CD14-positive monocyte (primary cell): Measurements from ENCODE around the gene NME9. TPM values are rescaled to one million over a fixed set of nuclear protein-coding genes. Genes with fewer than 3 reads are reported as not detected.

Experiments
- DNase-seq, 3 donors: peaks; one replicate each; pipeline ENCODE4 v3.0.0-alpha.2; 2011 to 2022
- H2AFZ ChIP-seq: 2 replicates; pipeline ENCODE4 v1.6.0; 2012; ENCODE audit warnings: mild to moderate bottlenecking, low read depth, low read length, inconsistent platforms; ENCODE audit not compliant: insufficient read depth, poor library complexity, severe bottlenecking
- H3K27ac ChIP-seq, 2 donors: 1 replicate in 1 of 2; 2 replicates in 1 of 2; pipeline ENCODE4 v1.5.1; 2012 to 2013; ENCODE audit warnings: low read length in 2 of 2, control low read depth in 1 of 2, inconsistent platforms in 1 of 2, low read depth in 1 of 2, mild to moderate bottlenecking in 1 of 2
- H3K27me3 ChIP-seq, 2 donors: one replicate each; pipeline versions ENCODE4 v1.6.0 to v1.6.1; 2011 to 2013; ENCODE audit warnings: low read length in 2 of 2; ENCODE audit not compliant: control insufficient read depth in 2 of 2, insufficient read depth in 2 of 2
- H3K36me3 ChIP-seq, 2 donors: replicated peaks in 1 of 2; 1 replicate in 1 of 2; 2 replicates in 1 of 2; pipeline versions ENCODE4 v1.5.1 to v1.6.1; 2012 to 2013; ENCODE audit warnings: low read length in 2 of 2, control low read depth in 1 of 2, inconsistent platforms in 1 of 2, mild to moderate bottlenecking in 1 of 2; ENCODE audit not compliant: insufficient read depth in 2 of 2, control insufficient read depth in 1 of 2
- H3K4me1 ChIP-seq, 2 donors: 1 replicate in 1 of 2; 2 replicates in 1 of 2; pipeline versions ENCODE4 v1.5.1 to v1.6.1; 2012 to 2013; ENCODE audit warnings: low read length in 2 of 2, control low read depth in 1 of 2, inconsistent platforms in 1 of 2, mild to moderate bottlenecking in 1 of 2, moderate library complexity in 1 of 2; ENCODE audit not compliant: insufficient read depth in 2 of 2, control insufficient read depth in 1 of 2
- H3K4me2 ChIP-seq: replicated peaks from 2 replicates; pipeline ENCODE3; 2012; ENCODE audit warnings: low read length, moderate library complexity, mild to moderate bottlenecking; ENCODE audit not compliant: poor library complexity, severe bottlenecking; ENCODE audit errors: extremely low read depth
- H3K4me3 ChIP-seq, 3 experiments: fragments of 200-600 bp in 1 of 3; sonication (generic) in 1 of 3; replicated peaks in 1 of 3; 1 replicate in 2 of 3; 2 replicates in 1 of 3; pipeline ENCODE4 v1.5.1; 2011 to 2013; ENCODE audit warnings: low read length in 3 of 3, mild to moderate bottlenecking in 3 of 3, control low read depth in 2 of 3, low read depth in 2 of 3, inconsistent platforms in 1 of 3, moderate library complexity in 1 of 3
- H3K79me2 ChIP-seq: 2 replicates; pipeline ENCODE4 v1.6.0; 2012; ENCODE audit warnings: mild to moderate bottlenecking, control low read depth, inconsistent platforms, low read length, moderate library complexity; ENCODE audit not compliant: insufficient read depth
- H3K9ac ChIP-seq: 2 replicates; pipeline ENCODE4 v1.6.0; 2017; ENCODE audit warnings: low read length, mild to moderate bottlenecking; ENCODE audit not compliant: insufficient read depth, poor library complexity, severe bottlenecking
- H3K9me3 ChIP-seq, 2 donors: replicated peaks in 1 of 2; 1 replicate in 1 of 2; 2 replicates in 1 of 2; pipeline versions ENCODE4 v1.5.1 to v1.6.1; 2012 to 2013; ENCODE audit warnings: low read length in 2 of 2, control low read depth in 1 of 2; ENCODE audit not compliant: control insufficient read depth in 1 of 2, insufficient read depth in 1 of 2
- H4K20me1 ChIP-seq: 2 replicates; pipeline ENCODE4 v1.6.0; 2012; ENCODE audit warnings: mild to moderate bottlenecking, low read length, control low read depth, moderate library complexity; ENCODE audit not compliant: insufficient read depth
- H3K27ac Mint-ChIP-seq, 7 donors: one replicate each; pipeline ENCODE4 v1.8.0; 2020; ENCODE audit warnings: mild to moderate bottlenecking in 7 of 7, mixed read lengths in 7 of 7, moderate library complexity in 6 of 7, inconsistent platforms in 2 of 7
- H3K27me3 Mint-ChIP-seq, 3 donors: one replicate each; pipeline ENCODE4 v1.8.0; 2021 to 2022; ENCODE audit warnings: low read depth in 3 of 3, mild to moderate bottlenecking in 3 of 3, mixed read lengths in 3 of 3, moderate library complexity in 3 of 3, inconsistent platforms in 1 of 3
- H3K36me3 Mint-ChIP-seq, 2 donors: one replicate each; pipeline ENCODE4 v1.8.0; 2020; ENCODE audit warnings: mixed read lengths in 2 of 2, inconsistent platforms in 1 of 2, mild to moderate bottlenecking in 1 of 2
- H3K4me1 Mint-ChIP-seq: one replicate; pipeline ENCODE4 v1.8.0; 2020; ENCODE audit warnings: mild to moderate bottlenecking, mixed read lengths
- H3K4me3 Mint-ChIP-seq, 2 donors: one replicate each; pipeline ENCODE4 v1.8.0; 2020; ENCODE audit warnings: mild to moderate bottlenecking in 2 of 2, mixed read lengths in 2 of 2, moderate library complexity in 1 of 2
- H3K9me3 Mint-ChIP-seq, 7 donors: one replicate each; pipeline ENCODE4 v1.8.0; 2020 to 2022; ENCODE audit warnings: mixed read lengths in 7 of 7, mild to moderate bottlenecking in 6 of 7, moderate library complexity in 6 of 7, inconsistent platforms in 2 of 7
- WGBS: methylation state at CpG from one replicate; pipeline ENCODE4 v1.1.5; 2013; ENCODE audit warnings: missing lambda C conversion rate; ENCODE audit not compliant: insufficient coverage; 5-methylcytosine and 5-hydroxymethylcytosine counted together
- intact Hi-C, 2 donors: fragments of 100-400 bp; cut with micrococcal nuclease; formaldehyde crosslinking; loops; one replicate each; pipeline versions ENCODE4 v1.15.0 to v1.15.1; 2023
- polyA plus RNA-seq, 3 donors: library from polyadenylated mRNA; depleted of rRNA in 1 of 3; unstranded in 2 of 3; stranded (reverse) in 1 of 3; fragments of 300-500 nt in 2 of 3; fragments of >200 nt in 1 of 3; fragmentation: Illumina TruSeq in 2 of 3; gene quantifications; 1 replicate in 2 of 3; 2 replicates in 1 of 3; pipeline ENCODE4 v1.2.3, GENCODE V29; 2012 to 2021
- TF ChIP-seq, protein P1 (sequence below): fragments of 200-600 bp; IDR thresholded peaks from one replicate; pipeline ENCODE4 v1.8.0; 2022; ENCODE audit warnings: antibody characterized with exemption, mild to moderate bottlenecking

NME9 gene
- polyA plus RNA-seq, 3 donors, result 0.04 TPM; not detected in 2

DNA sequence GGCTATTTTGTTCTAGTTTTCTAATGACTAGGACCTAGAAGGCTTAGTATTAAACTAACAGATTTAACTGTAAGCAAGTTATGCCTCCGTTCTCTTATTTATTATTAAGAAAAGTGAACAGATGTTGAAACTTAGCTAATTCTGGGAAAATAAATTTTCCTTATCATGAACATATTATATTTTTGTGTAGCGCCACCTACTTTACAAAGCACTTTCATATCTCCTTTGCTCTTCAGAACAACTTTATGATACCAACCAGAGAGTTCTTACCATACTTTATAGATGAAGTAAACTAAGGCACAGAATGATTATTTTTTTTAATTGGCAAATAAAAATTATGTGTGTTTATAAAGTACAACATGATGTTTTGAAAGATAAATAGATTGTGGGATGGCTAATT lies 59.4 kb downstream of the NME9 start:
- H3K27ac Mint-ChIP-seq, result peak overlapping the region in 1 of 7 donors; percentile 1
- intact Hi-C loops, result no loop called here

DNA sequence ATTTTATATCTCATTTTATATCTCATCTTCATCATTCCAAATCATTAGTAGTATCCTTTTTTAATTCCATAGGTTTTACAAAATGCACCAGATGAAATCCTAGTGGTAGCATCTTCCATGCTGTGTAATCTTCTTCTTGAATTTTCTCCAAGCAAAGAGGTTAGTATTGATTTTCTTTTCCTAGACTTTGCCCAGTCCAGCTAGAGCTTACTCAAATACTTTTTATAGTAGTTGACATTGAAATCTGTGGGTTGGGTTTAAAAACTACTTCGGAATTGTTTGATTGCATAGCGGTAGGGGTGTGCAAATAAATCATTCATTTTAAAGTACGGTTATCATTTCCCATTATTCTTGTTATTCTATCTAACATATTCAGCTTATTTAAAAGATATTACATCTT lies 62.6 kb downstream of the NME9 start:
- intact Hi-C loops, result no loop called here
- Histone ChIP-seq H2AFZ (no peak overlapping the region), H4K20me1 (no peaks in the 10 kb centered on the region), H3K9ac (no peak overlapping the region), H3K36me3 (peaks cover 40 to 87% of the 10 kb centered on the region in 2 donors), H3K27me3 (no peaks in the 10 kb centered on the region), H3K4me3 (no peak overlapping the region), H3K79me2 (no peaks in the 10 kb centered on the region), H3K4me1 (no peaks in the 10 kb centered on the region), H3K4me2 (no peak overlapping the region), H3K27ac (no peak overlapping the region), H3K9me3 (no peaks in the 10 kb centered on the region)
- Mint-ChIP-seq H3K9me3 (no peaks in the 10 kb centered on the region), H3K36me3 (peaks cover 44 to 73% of the 10 kb centered on the region in 2 donors), H3K27ac (no peak overlapping the region), H3K4me1 (peaks cover 2% of the 10 kb centered on the region), H3K27me3 (peaks cover 0 to 2% (median 0%) of the 10 kb centered on the region in 3 donors), H3K4me3 (no peak overlapping the region)
- TF ChIP-seq, protein P1, sequence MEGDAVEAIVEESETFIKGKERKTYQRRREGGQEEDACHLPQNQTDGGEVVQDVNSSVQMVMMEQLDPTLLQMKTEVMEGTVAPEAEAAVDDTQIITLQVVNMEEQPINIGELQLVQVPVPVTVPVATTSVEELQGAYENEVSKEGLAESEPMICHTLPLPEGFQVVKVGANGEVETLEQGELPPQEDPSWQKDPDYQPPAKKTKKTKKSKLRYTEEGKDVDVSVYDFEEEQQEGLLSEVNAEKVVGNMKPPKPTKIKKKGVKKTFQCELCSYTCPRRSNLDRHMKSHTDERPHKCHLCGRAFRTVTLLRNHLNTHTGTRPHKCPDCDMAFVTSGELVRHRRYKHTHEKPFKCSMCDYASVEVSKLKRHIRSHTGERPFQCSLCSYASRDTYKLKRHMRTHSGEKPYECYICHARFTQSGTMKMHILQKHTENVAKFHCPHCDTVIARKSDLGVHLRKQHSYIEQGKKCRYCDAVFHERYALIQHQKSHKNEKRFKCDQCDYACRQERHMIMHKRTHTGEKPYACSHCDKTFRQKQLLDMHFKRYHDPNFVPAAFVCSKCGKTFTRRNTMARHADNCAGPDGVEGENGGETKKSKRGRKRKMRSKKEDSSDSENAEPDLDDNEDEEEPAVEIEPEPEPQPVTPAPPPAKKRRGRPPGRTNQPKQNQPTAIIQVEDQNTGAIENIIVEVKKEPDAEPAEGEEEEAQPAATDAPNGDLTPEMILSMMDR, result no peak
- DNase-seq, result no peak
- WGBS, result no CpG with 5 or more reads among the region's 3 CpGs

More for the DNA sequence above, 59.4 kb downstream of the NME9 start:
- Mint-ChIP-seq H3K27me3 (peaks cover 0 to 2% (median 0%) of the 10 kb centered on the region in 3 donors), H3K4me1 (peaks cover 2% of the 10 kb centered on the region), H3K9me3 (no peaks in the 10 kb centered on the region), H3K4me3 (no peak overlapping the region), H3K36me3 (peaks cover 63 to 80% of the 10 kb centered on the region in 2 donors)
- no peak overlapping the region for H3K4me3 ChIP-seq
- no peak overlapping the region for H2AFZ ChIP-seq
- no peaks in the 10 kb centered on the region for H3K4me1 ChIP-seq
- WGBS, result no CpG with 5 or more reads among the region's 2 CpGs
- H3K36me3 ChIP-seq, result peaks cover 60 to 92% of the 10 kb centered on the region in 2 donors
- H3K9me3 ChIP-seq, result no peaks in the 10 kb centered on the region
- H3K9ac ChIP-seq, result no peak overlapping the region
- TF ChIP-seq, protein P1, result no peak
- H3K79me2 ChIP-seq, result no peaks in the 10 kb centered on the region
- H3K4me2 ChIP-seq, result no peak overlapping the region
- H4K20me1 ChIP-seq, result no peaks in the 10 kb centered on the region
- DNase-seq, result no peak
- no peaks in the 10 kb centered on the region for H3K27me3 ChIP-seq
- no peak overlapping the region for H3K27ac ChIP-seq
